ENCODE measurements around the gene AGO1.
"Not testable (repeated sequence)": the region's sequence is repeated elsewhere in the genome, so short reads cannot be mapped to it uniquely, and the experiment has no call there.

AGO1 gene

DNA sequence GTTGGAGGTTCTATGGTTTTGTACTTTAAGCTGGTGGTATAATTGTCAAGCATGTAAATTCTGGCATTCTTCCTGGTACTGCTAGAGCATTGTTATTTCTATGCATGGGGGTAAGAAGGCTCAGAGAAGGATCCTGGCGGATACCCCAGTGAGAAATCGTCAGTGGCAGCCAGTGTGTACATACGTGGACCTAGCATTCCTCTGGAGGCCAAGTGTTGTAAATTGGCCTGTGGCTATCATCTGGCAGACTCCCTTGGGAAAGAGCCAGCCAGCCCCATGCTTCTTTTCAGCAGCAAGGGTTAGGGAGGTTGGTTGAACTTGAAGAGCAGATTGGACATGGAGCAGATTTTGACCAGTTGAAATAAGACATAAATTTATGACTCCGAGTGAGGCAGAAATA is 42.7 kb downstream of the AGO1 start:
- no peak for DNase-seq

DNA sequence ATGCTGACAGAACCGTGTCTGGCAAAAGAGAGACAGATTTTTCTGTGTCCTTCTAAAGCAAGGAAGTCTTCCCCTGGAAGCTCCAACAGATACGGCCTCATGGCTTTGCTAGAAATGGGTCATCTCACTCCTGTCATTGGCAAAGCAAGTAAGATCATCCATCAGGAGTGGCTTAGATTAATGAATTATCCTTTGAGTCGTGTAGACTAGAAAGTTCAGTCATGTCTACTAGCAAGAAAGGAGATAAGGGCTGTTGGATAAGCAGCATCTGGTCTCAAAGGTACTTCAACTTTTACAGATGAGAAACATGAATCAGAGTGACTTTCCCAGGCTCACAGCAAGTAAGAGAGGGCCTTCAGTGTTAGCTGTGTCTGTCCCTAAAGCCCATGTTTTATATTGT is 44.5 kb downstream of the AGO1 start:
- no peak for DNase-seq

DNA sequence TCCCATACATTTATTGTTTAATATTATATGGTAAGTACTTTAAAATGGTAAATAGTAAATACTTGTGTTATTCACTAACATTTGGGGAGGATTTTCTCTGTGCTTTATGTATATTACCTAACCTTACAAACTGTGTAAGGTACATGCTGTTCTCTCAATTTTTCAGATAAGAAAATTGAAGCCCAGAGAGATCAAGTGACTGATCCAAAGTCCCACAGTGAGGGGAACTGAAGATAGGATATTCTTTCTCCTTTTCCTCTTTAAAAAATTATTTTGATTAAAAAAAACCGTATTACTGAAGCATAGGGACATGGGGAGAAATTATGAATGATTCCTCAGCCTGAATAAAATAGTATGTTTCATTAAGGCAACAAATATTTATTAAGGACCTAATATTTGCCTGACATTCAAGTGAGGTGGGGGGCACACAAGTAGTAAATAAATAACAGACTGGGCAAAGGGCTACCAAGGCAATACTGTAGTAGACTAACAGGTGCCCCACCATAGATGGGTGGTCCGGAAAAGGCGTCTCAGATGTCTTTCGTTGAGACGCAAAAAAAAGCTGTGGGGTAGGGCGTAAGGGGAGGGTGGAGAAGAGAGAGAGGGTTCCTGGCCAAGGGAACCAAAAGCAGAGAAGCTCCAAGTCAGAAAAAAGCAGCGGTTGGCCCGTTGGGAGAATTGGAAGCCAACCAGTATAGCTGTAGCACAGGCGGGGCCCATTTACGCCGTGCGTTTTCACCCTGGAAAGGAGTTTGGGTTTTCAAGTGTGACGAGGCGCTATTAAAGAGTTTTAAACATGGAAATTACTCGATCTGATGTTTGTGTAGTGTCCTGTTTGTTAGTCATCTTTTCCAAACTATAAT is 47.0 kb downstream of the AGO1 start:
- DNase-seq: peak; percentile 53

DNA sequence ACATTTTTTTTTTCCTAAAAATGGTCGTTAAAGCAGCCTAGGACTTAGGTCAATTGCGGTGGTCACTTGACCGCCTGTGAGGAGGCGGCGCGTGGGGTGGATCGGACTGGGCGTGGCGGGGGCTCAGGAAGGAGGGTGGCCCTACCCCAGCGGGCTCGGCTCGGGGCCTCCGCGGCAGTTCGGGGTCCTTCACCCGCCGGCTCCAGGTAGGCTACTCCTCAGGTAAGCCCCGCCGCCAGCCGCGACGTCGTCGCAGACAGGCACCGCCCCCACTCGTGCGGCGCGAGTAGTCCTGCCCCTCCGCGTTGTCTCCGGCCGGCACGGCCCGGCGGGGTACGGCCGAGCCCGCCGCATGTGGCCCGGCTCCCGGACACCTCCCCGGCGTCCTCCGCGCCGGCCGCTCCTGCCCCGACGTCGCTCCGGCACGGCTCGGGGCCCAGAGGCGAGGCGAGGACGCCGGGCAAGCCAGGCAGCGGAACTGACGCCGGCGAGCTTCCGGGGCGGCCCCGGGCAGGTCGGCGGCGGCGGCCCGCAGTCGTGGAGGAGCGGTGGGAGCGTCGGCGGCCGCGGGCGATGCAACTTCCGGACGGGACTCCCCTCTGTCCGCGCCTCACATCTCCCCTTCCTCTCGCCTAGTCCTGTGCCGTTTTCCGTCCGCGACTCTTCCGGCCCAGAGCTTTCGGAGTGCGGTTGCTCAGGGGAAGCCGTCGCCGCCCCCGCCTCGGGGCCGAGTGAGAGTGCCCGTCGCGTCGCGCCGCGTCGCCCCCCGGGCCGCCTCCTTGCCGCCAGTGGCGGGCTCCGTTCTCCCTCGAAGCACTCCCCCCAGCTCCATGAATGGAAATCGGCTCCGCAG is 47.8 kb downstream of the AGO1 start, which contains the start of gene AGO3:
AGO3 (plus strand) TSS at position 513 of the 853 bp plus-strand sequence; CDS start at position 835, 322 bp downstream.
- peak; percentile 53 for DNase-seq

DNA sequence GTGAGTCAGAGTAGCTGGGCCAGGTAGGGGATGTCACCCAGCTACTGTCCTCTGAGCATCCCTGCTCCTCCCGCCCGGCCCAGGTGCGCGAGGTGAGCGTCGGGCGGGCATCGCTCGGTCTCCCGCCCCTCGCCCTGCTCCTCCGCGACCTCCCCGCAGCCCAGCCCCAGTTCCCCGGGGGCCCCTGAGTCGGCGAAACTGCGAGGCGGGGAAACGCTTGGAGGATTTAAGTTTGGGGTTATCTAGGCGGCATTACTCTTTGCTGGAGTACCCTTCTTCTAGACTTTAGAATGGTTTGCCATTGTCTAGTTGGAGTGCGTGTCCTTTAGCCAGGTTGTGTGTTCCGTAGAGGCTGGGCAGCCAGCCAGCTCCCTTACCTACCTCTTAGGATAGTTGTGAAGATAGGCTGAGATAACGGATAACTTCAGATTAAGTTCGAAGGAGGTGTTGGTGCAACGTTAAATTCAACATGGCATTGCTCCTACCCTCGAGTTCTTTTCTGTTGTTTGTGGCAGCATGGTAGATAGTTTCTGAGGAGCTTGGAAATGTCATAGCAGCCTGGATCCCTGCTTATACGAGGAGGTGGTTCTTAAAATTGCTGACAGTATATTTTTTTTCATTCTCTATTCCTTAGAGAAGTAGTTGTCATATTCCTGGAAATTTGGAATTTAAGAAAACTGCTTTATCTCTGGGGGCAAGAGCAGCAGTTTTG is 48.6 kb downstream of the AGO1 start:
- DNase-seq: peak; percentile 17

DNA sequence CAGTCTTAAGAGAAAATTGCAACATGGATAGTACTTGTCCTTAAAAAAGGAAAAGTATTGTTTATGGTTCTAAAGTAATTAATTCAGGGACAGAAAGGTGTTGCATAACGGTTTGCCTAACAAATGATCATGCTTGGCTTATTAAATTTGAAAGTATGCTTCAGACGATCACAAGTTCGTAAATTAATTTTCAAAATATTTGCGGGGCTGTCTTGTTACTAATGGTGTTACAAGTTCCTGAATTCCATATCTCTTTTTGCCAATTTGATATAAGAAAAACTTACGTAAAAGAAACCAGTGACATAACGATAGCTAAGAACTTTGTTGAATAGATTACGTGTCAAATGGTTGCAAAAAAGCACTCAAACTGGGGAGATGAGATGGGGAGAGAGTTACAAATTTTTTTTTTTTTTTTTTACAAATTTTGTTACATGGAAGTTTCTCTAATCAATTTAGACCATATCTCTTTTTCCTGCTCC is 49.2 kb downstream of the AGO1 start:
- no peak for DNase-seq

DNA sequence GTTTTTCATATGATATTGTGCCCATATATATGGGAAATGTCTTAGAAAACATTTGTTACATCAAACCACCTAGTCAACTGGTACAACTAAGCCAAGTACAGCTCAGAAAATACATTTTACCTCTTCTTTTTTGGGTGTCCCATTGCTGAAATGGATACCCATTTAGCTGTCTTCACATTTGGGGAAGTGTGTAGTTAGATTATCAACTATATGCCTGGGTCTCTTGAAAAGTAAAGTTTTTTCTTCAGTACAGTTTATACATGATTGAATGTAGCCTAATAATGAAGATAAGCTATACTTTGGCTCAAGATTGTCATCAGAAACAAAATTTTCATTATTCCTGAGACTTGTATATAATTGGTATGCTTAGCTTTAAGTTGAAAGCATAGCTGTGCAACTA is 49.9 kb downstream of the AGO1 start:
- no peak for DNase-seq

DNA sequence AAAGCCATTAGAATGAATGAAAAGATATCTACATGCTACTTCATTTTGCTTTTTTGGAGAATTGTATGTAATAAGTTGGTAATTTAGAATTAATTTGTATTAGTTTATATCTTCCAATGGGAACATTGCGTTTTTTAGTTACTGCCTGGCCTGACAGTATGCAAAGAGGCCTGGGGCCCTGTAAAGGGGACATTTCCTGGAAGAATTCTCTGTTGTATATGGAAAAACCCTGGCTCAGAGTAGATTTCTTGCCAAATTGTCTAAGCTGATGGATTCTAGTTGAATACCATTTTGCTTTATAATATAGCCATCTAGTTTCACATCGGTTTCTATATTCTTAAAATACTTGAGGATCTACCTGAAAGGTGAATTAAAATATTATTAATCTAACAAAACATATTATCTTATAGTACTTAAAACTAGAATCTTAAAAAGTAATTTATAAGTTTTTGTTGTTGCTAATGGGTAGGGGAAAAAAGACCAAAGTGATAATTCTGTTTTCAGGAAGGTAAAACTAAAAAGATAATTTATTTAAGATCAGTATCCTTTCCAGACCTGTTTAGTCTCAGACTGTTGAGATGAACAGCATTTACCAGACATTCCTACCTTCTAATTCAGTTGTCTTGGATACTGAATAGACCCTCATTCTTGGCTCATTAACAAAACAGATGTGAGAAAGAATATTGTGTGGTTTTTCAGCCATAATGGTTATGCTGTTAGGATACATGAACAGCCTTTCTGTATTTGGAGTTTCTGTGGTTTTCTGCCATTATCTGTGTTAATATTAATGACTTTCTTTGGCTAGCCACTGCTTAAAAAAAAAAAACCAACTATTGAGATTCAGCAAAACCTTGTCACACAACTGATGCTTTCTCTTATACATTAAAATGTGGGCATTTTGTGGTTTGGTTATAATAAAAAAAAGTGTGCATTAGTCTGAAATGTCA is 52.7 kb downstream of the AGO1 start:
- DNase-seq: no peak

DNA sequence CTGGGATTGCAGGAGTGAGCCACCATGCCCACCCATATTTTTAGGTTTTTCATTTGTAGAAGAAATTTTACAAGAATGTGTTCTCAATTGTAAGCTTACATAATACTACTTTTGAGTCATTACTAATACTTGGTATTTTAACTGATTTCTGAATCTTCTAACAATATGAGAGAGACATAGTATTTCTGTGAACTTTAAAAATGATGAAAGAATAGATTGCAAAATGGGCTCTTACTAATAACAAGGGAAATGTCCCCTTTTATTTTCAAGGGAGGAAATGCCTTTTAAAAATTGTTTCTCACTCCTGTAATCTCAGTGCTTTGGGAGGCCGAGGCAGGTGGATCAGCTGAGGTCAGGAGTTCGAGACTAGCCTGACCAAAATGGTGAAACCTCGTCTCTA is 53.8 kb downstream of the AGO1 start:
- no peak for DNase-seq

DNA sequence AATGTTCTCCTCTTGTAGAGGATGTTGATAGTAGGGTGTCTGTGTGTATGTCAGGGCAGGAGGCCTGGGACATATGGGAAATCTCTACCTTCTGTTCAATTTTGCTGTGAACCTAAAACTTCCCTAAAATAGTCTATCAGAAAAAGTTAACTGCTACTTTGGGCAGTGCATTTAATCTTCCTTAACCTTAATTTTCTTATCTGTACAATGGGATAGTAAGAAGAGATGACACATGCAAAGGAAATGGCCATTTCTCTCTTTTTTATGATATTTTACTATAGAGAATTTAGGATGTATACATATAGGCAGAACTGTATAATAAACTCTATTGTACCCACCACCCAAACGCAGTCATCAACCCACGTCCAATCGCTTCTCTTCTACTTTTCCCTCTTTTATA is 56.5 kb downstream of the AGO1 start:
- no peak for DNase-seq

DNA sequence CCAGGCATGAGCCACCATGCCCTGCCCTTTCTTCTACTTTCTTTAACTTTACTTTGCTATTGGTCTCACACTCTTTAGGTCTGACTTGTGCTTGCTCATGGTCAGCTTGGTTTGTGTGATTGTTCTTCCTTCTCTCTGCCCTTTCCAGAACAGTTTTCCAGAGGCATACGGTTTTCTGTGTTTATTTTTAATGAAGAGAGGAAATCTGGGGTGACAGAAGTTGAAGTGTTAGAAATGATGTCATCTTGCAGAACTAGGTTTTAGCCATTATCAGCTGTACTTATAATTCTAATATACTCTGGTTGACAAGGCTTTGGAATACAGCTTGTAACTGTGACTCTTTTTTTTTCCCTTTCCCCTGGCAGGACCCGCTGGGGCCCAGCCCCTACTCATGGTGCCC is 62.3 kb downstream of the AGO1 start:
- no peak for DNase-seq

DNA sequence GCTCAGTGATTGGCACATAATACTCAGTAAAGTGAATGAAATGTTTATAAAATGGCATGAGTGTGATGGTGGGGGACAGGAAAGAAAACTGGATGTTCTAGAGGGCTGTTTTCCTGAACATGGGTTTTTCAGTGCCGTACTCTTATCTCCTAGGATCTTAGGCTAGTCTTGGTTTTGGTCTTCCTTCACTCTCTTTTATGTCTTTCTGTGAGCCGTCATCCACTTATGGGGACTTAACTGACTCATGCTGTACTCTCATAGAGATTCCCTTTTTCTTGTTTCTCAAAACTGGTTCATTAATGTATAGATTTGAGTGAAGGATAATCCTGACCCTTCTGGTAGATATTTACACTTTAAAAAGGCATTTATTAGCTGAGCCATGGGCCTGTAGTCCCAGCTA is 64.5 kb downstream of the AGO1 start:
- no peak for DNase-seq

DNA sequence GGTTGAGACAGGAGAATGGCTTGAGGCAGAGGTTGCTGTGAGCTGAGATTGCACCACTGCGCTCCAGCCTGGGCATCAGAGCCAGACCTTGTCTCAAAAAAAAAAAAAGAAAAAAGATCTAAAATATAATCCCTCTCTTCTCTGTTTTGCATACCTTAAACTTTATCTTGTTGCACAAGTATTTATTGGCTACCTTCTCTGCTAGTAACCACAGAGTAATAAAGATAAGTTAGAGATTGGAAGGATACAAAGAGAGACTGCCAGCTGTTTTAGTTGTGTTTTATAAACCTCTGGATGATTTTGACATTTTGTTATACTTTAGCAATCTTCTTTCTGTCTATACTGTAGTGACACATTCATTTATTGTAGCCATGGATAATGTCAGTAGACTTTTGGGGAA is 75.5 kb downstream of the AGO1 start:
- no peak for DNase-seq

DNA sequence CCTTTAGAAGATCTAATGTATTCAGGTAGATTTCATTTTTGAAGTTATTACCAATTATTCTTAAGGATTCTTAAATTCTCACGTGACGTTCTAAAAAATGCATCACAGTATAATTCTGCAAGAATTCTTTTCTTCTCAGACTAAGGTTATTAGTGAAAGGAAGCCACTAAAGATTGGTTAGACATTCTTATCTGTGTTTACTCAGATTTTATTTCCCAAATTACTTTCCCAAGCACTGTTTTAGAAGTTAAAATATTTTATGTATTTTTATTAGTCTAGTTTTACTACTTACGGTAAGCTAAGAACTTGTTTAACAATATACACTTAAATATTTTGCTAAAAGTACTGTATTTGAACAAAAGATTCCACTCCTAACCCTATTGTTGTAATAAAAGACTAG is 76.3 kb downstream of the AGO1 start:
- DNase-seq: no peak

DNA sequence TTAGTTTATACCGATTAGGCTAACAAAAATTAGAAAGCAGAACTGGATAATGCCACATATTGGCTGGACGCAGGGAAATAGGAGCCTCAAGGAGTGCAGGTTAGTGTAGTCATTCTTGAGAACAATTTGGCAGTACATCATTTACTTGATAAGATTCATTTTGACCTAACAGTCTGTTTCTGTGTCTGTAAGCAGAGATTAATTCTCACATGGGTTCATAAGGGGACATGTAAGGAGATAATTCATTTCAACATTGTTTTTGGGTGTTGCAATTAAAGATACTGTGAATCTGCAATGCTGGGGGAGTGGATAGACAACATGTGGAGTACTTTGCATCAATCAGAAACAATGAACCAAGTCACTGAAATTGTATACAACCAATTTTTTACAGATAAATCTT is 79.9 kb downstream of the AGO1 start:
- DNase-seq: no peak

DNA sequence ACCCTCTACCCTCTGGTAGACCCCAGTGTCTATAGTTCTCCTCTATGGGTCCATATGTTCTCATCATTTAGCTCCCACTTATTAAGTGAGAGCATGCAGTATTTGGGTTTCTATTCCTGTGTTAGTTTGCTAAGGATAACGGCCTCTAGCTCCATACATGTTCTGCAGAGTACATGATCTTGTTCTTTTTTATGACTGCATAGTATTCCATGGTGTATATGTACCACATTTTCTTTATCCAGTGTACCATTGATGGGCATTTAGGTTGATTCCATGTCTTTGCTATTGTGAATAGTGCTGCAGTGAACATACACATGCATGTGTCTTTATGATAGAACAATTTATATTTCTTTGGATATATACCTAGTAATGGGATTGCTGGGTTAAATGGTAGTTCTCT is 81.3 kb downstream of the AGO1 start:
- not testable (repeated sequence) for DNase-seq

DNA sequence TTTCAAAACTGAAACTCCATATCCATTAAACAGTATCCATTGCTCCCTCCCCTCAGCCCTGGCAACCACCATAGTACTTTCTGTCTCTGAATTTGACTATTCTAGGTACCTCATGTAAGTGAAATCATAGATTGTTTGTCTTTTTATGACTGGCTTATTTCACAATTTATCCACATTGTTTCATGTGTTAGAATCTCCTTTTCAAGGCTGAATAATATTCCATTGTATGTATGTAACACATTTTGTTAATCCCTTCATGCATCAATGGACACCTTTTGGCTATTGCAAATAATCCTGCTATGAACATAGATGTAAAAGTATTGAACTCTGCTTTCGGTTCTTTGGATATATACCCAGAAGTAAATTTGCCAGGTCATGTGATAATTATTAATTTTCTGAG is 85.4 kb downstream of the AGO1 start:
- no peak for DNase-seq

DNA sequence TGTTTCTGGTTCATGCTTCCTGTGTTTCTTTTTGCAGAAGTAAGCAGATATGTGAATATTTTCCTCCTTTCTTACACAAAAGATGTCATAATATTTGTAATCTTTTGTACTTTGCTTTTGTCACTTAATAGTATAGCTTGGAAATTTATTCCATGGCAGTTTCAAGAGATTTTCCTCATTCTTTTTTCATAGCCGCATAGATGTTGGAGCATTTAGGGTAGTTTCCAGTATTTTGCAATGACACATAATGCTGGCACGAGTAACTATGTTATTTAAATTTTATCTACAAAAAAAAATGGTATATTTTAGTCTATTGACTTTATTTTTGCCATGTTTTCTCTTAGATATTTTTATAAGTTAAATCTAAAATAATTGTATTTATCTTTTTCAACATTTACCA is 88.6 kb downstream of the AGO1 start:
- DNase-seq: no peak

DNA sequence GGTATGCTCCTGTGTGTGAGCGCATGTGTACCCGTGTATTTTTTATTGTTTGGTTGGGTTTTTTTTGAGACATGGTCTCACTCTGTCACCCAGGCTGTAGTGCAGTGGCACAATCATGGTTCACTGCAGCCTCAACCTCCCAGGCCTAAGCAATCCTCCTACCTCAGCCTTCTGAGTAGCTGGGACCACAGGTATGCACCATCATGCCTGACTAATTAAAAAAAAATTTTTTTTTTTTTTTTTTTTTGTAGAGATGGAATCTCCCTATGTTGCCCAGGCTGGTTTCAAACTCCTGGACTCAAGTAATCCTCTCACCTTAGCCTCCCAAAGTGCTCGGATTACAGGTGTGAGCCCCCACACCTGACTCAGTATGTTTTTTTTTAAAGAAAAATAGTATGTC is 89.6 kb downstream of the AGO1 start:
- peak; percentile 8 for DNase-seq

DNA sequence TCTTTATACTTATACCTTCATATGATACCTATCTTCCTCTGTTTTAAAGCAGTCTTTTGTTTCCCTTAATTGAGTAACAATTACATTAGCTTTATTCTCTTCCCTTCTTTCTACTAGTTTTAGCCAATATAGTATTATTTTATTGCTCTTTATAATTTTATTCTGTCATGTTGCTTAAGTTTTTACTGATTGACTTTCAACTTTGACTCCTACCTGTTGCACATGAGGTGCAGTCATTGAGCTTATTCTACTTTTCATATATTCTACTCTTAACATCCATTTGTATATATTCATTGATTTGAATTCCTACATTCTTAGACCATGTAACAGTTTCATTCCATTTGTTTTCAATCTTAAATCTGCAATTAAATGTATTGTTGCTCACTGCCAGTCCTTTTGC is 97.1 kb downstream of the AGO1 start:
- DNase-seq: no peak

Measured in kidney glomerular epithelial cell (primary cell).